GM19328 (cell line): ENCODE measurements around the gene DHRS11.

ENCODE experiments used
- ATAC-seq: cut with Tn5 transposase; IDR thresholded peaks from one replicate; pipeline ENCODE4 v1.9.1; 2021; ENCODE audit warnings: mild to moderate bottlenecking, moderate library complexity; ENCODE audit not compliant: unreplicated experiment

DHRS11 gene

DNA sequence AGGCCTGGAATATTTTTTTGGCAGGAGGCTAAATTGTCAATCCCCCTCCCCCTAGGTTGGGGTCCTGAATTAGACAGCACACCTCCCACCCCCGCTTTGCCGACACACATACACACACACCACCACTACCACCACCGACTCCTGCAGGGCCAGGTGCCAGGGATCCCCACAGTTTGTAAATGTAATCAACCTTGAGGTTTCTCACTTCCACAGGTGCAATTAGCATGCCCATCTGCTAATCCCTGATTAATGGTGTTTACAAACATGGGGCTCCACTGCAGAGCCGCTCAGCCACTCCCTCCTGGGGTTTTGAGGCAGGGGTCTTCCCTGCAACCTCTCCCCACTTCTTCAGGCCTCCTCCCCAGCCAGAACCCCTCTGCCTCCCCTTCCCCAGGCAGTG, 21.5 kb downstream of the DHRS11 start:
- ATAC-seq, result no peak

GRCh38 chr17:36614081-36614480, 22.4 kb downstream of the DHRS11 start:
- ATAC-seq, result no peak

- ATAC-seq, result no peak
Observed at GRCh38 chr17:36614933-36615332, 23.3 kb downstream of the DHRS11 start.

- no peak for ATAC-seq
Observed at GRCh38 chr17:36616061-36617029, 24.7 kb downstream of the DHRS11 start.

DNA sequence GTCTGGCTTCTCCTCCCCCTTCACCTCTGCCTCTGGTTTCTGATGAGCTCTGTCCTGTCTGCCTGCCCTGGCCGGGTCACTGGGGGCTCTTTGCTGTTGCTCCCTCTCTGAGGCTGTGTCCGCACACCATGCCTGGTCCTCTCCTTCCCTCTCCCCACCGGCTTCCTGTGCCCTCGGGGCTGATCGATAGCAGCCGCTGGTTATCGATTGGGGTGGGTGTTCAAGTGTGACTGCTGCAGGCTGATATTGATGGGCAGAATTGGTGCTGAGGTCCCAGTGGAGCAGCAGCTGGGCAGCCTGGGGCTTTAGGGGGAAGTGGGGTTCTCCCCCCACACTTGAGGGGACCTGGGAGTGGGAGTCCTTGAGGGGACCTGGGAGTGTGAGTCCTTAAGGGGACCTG, 26.1 kb downstream of the DHRS11 start:
- ATAC-seq, result no peak

GRCh38 chr17:36623281-36623680, 31.6 kb downstream of the DHRS11 start:
- no peak for ATAC-seq

DNA sequence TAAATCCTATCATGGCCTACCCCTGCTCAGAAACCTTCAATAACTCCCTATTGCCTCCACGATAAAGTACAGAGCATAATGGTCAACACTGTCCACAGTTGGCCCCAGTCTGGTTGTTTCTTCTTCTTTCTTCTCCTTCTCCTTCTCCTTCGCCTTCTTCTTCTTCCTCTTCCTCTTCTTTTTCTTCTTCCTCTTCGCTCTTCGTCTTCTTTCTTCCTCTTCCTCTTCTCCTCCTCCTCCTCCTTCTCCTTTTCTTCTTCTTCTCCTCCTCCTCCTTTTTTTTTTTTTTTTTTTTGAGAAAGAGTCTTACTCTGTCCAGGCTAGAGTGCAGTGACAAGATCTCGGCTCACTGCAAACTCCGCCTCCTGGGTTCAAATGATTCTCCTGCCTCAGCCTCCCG, 33.5 kb downstream of the DHRS11 start:
- no peak for ATAC-seq

- ATAC-seq, result no peak
Observed at GRCh38 chr17:36627101-36627500, 35.4 kb downstream of the DHRS11 start.

DNA sequence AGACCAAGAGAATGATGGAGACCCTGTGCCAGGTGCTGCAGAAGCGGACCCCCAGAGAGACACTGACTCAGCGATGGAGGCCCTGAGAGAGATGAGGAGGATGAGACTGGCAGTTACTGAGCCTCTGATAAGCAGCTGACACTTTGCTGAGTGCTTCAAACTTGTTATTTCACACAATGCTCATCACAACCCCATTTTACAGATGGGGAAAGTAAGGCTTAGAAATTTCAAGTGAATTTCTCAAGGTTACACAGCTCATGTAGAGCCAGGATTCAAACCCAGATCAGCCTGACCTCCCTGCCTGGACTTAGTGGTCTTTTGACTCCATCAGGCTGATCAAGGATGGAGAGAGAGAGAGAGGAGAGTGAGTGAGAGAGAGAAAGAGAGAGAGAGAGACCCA, 36.9 kb downstream of the DHRS11 start:
- no peak for ATAC-seq

- no peak for ATAC-seq
Observed at GRCh38 chr17:36629252-36629847, 37.7 kb downstream of the DHRS11 start.

GRCh38 chr17:36629970-36630502, 38.4 kb downstream of the DHRS11 start:
- no peak for ATAC-seq

DNA sequence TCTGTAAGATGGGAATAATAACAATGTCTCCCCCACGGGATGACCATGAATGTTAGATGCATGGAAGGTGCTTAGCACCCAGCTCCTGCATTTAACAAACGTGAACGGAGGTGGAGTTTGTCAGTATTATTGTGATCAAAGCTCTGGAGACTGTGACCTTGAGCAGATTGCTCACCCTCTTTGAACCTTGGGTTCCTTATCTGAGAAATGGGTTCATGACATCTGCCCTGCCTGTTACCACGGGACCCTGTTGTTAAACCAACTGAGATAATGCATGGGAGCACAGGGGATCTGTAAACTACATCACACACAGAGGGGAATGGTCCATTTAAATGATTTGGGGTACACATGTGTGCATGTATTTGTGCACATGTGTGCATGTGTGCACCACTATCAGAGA, 39.3 kb downstream of the DHRS11 start:
- no peak for ATAC-seq

GRCh38 chr17:36632916-36633771, 41.5 kb downstream of the DHRS11 start:
- no peak for ATAC-seq

- ATAC-seq, result no peak
Observed at GRCh38 chr17:36640346-36640745, 48.7 kb downstream of the DHRS11 start.

GRCh38 chr17:36640836-36641235, 49.2 kb downstream of the DHRS11 start:
- no peak for ATAC-seq

DNA sequence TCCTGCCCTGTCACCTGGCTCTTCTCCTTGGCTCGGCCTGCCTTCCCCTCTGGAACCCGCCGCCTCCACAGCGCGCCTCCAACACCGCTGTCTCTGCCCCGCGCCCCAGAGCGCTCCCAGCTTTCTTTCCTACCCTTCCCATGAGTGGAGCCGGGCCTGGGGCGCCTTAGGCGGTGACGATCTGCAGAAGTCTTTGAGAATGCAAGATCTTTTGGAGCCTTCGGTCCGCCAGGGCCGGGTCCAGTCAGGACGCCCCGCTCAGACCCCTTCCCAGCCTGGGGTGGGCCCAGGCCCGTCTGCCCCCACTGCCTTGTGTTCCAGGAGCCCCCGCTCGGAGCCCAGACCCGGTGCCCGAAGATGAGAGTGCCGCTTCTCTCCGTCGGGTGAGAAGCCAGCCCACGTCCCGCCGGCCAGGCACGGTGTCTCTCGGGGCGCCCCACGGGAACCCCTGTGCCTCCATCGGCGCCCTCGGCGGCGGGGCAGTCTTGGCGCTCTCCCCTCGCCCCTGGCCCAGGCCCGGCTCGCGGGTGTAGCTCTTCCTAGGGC, 49.7 kb downstream of the DHRS11 start:
- no peak for ATAC-seq

- ATAC-seq, result no peak
Observed at GRCh38 chr17:36641877-36642845, 50.5 kb downstream of the DHRS11 start.

GRCh38 chr17:36643086-36643685, 51.5 kb downstream of the DHRS11 start:
- no peak for ATAC-seq

GRCh38 chr17:36645422-36645821, 53.7 kb downstream of the DHRS11 start:
- ATAC-seq, result no peak
